ENCODE measurements around the gene JUP.

JUP gene

GRCh38 chr17:41754066-41754465 lies 32.4 kb downstream of the JUP start:
- no peak for TF ChIP-seq CTCF (conservative IDR thresholded peaks at IDR 0.05; ENCODE audit: low read depth)
- no peak for DNase-seq (ENCODE audit: low spot score)
- ChIA-PET POLR2A (ENCODE audit: low non-redundant PET) (no interaction called here), CTCF (interaction anchor here (1.1 kb wide), 1 partner anchor 47 kb away, joined by 4 read pairs; no protein-coding TSS in a partner anchor)
- H3K27ac ChIP-seq: peak overlapping the region; percentile 53

- CTCF ChIA-PET: interaction anchor here (0.6 to 1.3 kb wide), 2 partner anchors 50 to 1697 kb away, joined by 4 read pairs; partner anchors contain the start of gene MED24
- H3K27ac ChIP-seq: peak overlapping the region; percentile 50
- no peak for TF ChIP-seq CTCF (conservative IDR thresholded peaks at IDR 0.05; ENCODE audit: low read depth)
- POLR2A ChIA-PET (ENCODE audit: low non-redundant PET): interaction anchor here (0.7 kb wide), 1 partner anchor 91 kb away, joined by 3 read pairs; no protein-coding TSS in a partner anchor
- DNase-seq (ENCODE audit: low spot score): no peak
Observed at GRCh38 chr17:41751288-41751687, 35.2 kb downstream of the JUP start.

- peak overlapping the region; percentile 50 for H3K27ac ChIP-seq
- DNase-seq (ENCODE audit: low spot score): no peak
- no peak for TF ChIP-seq CTCF (conservative IDR thresholded peaks at IDR 0.05; ENCODE audit: low read depth)
- ChIA-PET CTCF (interaction anchor here (1.3 kb wide), 1 partner anchor 50 kb away, joined by 4 read pairs; no protein-coding TSS in a partner anchor), POLR2A (ENCODE audit: low non-redundant PET) (no interaction called here)
Observed at GRCh38 chr17:41750862-41751261, 35.6 kb downstream of the JUP start.

- CTCF ChIA-PET: interaction anchor here (0.6 to 0.7 kb wide), 3 partner anchors 30 to 442 kb away, joined by 3 read pairs; no protein-coding TSS in a partner anchor
- no peak for TF ChIP-seq CTCF (conservative IDR thresholded peaks at IDR 0.05; ENCODE audit: low read depth)
- H3K27ac ChIP-seq: no peak overlapping the region
- POLR2A ChIA-PET (ENCODE audit: low non-redundant PET): no interaction called here
- DNase-seq (ENCODE audit: low spot score): no peak
Observed at GRCh38 chr17:41748275-41748674, 38.2 kb downstream of the JUP start.

- CTCF ChIA-PET: interaction anchor here (0.6 to 1.4 kb wide), 4 partner anchors 44 to 1433 kb away, joined by 3 to 5 read pairs (median 4); partner anchors contain the start of genes JUP and RARA
Observed at GRCh38 chr17:41741709-41742108, 44.8 kb downstream of the JUP start.

GRCh38 chr17:41740506-41740905 lies 46.0 kb downstream of the JUP start:
- no peak for TF ChIP-seq CTCF (conservative IDR thresholded peaks at IDR 0.05; ENCODE audit: low read depth)
- ChIA-PET CTCF (interaction anchor here (0.8 to 1.5 kb wide), 2 partner anchors 60 to 219 kb away, joined by 3 to 6 read pairs; no protein-coding TSS in a partner anchor), POLR2A (ENCODE audit: low non-redundant PET) (no interaction called here)
- DNase-seq (ENCODE audit: low spot score): no peak
- H3K27ac ChIP-seq: peak overlapping the region; percentile 64

More at GRCh38 chr17:41741709-41742108, 44.8 kb downstream of the JUP start:
- no peak for TF ChIP-seq CTCF (conservative IDR thresholded peaks at IDR 0.05; ENCODE audit: low read depth)
- DNase-seq (ENCODE audit: low spot score): no peak
- H3K27ac ChIP-seq: 0 out of 2 replicates have a peak overlapping the region, but pooled peaks have one; percentile 22
- POLR2A ChIA-PET (ENCODE audit: low non-redundant PET): interaction anchor here (0.6 kb wide), 1 partner anchor 74 kb away, joined by 9 read pairs; no protein-coding TSS in a partner anchor
